Measurements from ENCODE around the gene MATCAP1.
A peak's percentile ranks its signal among the peaks of the same experiment; 100 is the strongest.

MATCAP1 gene

DNA sequence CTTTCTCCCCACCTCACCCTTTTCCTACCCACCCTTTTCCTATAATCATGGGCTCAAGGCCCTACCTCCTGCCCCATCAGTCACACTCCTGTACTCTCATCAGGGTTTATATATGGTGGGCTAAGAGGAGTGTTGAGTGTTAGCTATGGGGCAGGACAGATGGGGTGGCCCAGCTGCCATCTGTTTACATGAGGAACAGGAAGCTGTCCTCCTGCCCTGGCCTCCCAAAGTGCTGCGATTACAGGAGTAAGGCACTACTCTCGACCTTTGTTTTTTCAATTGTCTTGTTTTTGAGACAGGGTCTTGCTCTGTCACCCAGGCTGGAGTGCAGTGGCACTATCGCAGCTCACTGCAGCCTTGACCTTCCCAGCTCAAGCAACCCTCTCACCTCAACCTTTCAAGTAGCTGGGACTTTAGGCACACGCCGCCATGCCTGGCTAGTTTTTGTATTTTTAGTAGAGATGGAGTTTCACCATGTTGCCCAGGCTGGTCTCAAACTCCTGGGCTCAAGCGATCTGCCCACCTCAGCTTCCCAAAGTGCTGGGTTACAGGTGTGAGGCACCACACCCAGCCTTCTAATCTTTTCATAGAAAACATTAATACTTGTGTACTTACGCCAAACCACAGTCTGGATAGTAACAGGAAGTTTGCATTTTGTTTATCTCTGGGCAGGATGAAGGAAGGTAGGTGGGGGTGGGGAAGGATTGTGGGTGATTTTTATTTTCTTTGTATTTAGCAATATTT, 25.7 kb downstream of the MATCAP1 start:
- no peaks in the 10 kb centered on the region for H3K36me3 ChIP-seq (ENCODE audit: control insufficient read depth in 4 of 4, insufficient read depth in 4 of 4, low read length in 3 of 4)
- peaks cover 0 to 4% (median 0%) of the 10 kb centered on the region in 5 experiments for H3K9me3 ChIP-seq (ENCODE audit: control extremely low read depth in 1 of 5, control insufficient read depth in 4 of 5, insufficient read depth in 2 of 5, low read depth in 1 of 5, low read length in 4 of 5)
- DNase-seq = no peak
- peaks cover 6 to 39% (median 15%) of the 10 kb centered on the region in 5 experiments for H3K27me3 ChIP-seq (replicated peaks in 2 of 5; ENCODE audit: control insufficient read depth in 4 of 5, insufficient read depth in 5 of 5, low read length in 4 of 5)
- no peak overlapping the region for H3K27ac ChIP-seq (ENCODE audit: insufficient read depth in 1 of 2, low read depth in 1 of 2, low read length in 2 of 2, poor library complexity in 1 of 2, severe bottlenecking in 2 of 2)
- no peak overlapping the region for H3K4me3 ChIP-seq (ENCODE audit: control insufficient read depth in 1 of 7, extremely low read depth in 1 of 7, insufficient read depth in 4 of 7, low read depth in 2 of 7, low read length in 6 of 7)
- 94% methylated on average over 4 of the region's 7 CpGs for WGBS (ENCODE audit: insufficient coverage)
- H3K4me1 ChIP-seq (ENCODE audit: control extremely low read depth in 1 of 4, control insufficient read depth in 4 of 4, insufficient read depth in 4 of 4, low read length in 3 of 4) = peaks cover 3 to 56% (median 46%) of the 10 kb centered on the region in 4 experiments
- CTCF ChIA-PET = interaction anchor here (0.7 to 5.3 kb wide), 21 partner anchors 11 to 196 kb away, joined by 3 to 65 read pairs (median 4); partner anchors contain the start of gene NOL3
- POLR2A ChIA-PET = interaction anchor here (1.7 kb wide), 1 partner anchor 144 kb away, joined by 3 read pairs; no protein-coding TSS in a partner anchor

DNA sequence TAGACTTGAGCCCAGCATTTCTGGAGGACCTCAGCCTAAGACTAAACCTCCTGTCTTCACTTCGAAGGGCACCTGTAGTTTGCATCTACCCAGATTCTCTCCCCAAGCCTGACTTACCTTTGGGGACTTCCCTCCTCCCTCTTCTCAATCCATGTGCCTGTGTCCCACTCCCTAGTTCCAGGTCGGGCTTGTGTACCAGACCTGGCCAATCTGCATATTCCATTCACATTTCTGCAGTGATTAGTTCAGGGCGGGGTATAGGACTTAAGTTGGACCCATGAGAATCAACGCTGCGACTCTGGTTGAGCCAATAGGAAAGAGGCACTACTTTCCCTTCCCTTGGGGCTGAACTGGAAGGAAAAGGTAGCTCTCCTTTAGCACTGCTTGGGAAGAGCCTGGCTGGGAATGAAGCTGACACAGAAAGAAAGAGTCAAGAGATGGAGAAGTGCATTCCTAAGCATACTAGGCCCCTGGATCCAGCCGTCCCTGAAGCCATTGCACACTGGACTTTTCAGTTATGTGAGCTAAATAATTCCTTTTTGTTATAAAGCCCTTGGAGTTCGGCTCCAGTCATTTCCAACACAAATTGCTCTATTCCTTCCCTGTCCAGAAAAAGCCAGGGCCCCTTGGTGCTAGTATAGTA, 26.5 kb downstream of the MATCAP1 start:
- no peak for DNase-seq
- POLR2A ChIA-PET = interaction anchor here (1.7 kb wide), 1 partner anchor 144 kb away, joined by 3 read pairs; no protein-coding TSS in a partner anchor
- WGBS (ENCODE audit: insufficient coverage) = 93% methylated on average over 5 of the region's 7 CpGs
- H3K9me3 ChIP-seq (ENCODE audit: control extremely low read depth in 1 of 5, control insufficient read depth in 4 of 5, insufficient read depth in 2 of 5, low read depth in 1 of 5, low read length in 4 of 5) = peaks cover 0 to 4% (median 0%) of the 10 kb centered on the region in 5 experiments
- peaks cover under 1 to 31% (median 12%) of the 10 kb centered on the region in 5 experiments for H3K27me3 ChIP-seq (replicated peaks in 2 of 5; ENCODE audit: control insufficient read depth in 4 of 5, insufficient read depth in 5 of 5, low read length in 4 of 5)
- peaks cover 3 to 49% (median 38%) of the 10 kb centered on the region in 4 experiments for H3K4me1 ChIP-seq (ENCODE audit: control extremely low read depth in 1 of 4, control insufficient read depth in 4 of 4, insufficient read depth in 4 of 4, low read length in 3 of 4)
- no peaks in the 10 kb centered on the region for H3K36me3 ChIP-seq (ENCODE audit: control insufficient read depth in 4 of 4, insufficient read depth in 4 of 4, low read length in 3 of 4)
- H3K4me3 ChIP-seq (ENCODE audit: control insufficient read depth in 1 of 7, extremely low read depth in 1 of 7, insufficient read depth in 4 of 7, low read depth in 2 of 7, low read length in 6 of 7) = no peak overlapping the region
- H3K27ac ChIP-seq (ENCODE audit: insufficient read depth in 1 of 2, low read depth in 1 of 2, low read length in 2 of 2, poor library complexity in 1 of 2, severe bottlenecking in 2 of 2) = no peak overlapping the region
- CTCF ChIA-PET = interaction anchor here (0.7 to 5.3 kb wide), 20 partner anchors 12 to 195 kb away, joined by 3 to 65 read pairs (median 3); partner anchors contain the start of gene NOL3

- WGBS (ENCODE audit: insufficient coverage) = 86% methylated on average over 10 of the region's 15 CpGs
- H3K27me3 ChIP-seq (replicated peaks in 2 of 5; ENCODE audit: control insufficient read depth in 4 of 5, insufficient read depth in 5 of 5, low read length in 4 of 5) = peaks cover 0 to 24% (median 6%) of the 10 kb centered on the region in 5 experiments
- no peak overlapping the region for H3K4me3 ChIP-seq (ENCODE audit: control insufficient read depth in 1 of 7, extremely low read depth in 1 of 7, insufficient read depth in 4 of 7, low read depth in 2 of 7, low read length in 6 of 7)
- H3K4me1 ChIP-seq (ENCODE audit: control extremely low read depth in 1 of 4, control insufficient read depth in 4 of 4, insufficient read depth in 4 of 4, low read length in 3 of 4) = peaks cover 3 to 45% (median 34%) of the 10 kb centered on the region in 4 experiments
- no peak for DNase-seq
- POLR2A ChIA-PET = interaction anchor here (1.7 kb wide), 1 partner anchor 143 kb away, joined by 3 read pairs; no protein-coding TSS in a partner anchor
- H3K36me3 ChIP-seq (ENCODE audit: control insufficient read depth in 4 of 4, insufficient read depth in 4 of 4, low read length in 3 of 4) = no peaks in the 10 kb centered on the region
- CTCF ChIA-PET = interaction anchor here (0.8 to 6.1 kb wide), 14 partner anchors 12 to 202 kb away, joined by 3 to 65 read pairs (median 9); partner anchors contain the start of gene NOL3
- no peak overlapping the region for H3K27ac ChIP-seq (ENCODE audit: insufficient read depth in 1 of 2, low read depth in 1 of 2, low read length in 2 of 2, poor library complexity in 1 of 2, severe bottlenecking in 2 of 2)
- H3K9me3 ChIP-seq (ENCODE audit: control extremely low read depth in 1 of 5, control insufficient read depth in 4 of 5, insufficient read depth in 2 of 5, low read depth in 1 of 5, low read length in 4 of 5) = peaks cover 0 to 4% (median 0%) of the 10 kb centered on the region in 5 experiments
Measured at GRCh38 chr16:67156143-67156844, 27.5 kb downstream of the MATCAP1 start.

DNA sequence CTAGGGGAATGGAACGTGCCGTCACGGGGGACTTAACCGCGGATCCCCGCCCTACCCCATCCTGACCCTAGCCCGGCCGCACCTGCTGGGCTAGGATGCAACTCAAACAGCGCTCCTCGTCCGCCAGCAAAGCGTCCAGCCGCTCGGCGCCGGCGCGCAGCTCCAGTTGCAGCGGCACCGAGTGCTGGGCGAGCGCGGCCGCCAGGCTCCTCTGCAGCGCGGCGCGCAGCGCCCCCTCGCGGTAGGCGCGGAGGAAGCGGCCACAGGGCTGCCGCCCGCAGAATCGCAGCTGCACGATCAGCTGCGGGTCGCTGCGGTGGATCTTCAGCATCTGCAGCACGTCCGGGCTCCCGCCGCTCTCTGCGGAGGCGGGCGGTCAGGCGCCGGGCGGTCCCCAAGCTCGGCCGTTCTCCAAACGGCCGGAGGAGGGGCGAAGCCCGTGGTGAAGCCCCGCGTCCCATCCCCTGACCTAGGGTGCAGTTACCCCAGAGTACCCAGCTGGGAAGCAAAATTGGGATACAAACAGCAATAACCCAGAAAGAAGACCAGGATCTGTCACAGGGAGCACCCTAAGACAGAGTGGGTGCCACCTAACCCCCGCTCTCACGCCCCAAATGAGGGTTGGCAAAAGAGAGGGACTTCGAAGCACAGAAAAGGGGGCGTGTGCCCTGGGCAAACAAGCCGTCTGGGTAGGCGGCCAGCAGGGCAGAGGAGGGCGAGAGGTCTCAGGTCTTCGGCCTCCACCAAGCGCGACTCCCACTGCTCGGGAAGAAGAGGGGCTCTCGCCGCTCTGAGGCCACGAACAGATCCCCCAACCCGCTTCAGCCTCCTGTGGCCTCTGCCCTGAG, 28.2 kb downstream of the MATCAP1 start:
- Histone ChIP-seq H3K27me3 (replicated peaks in 2 of 5; ENCODE audit: control insufficient read depth in 4 of 5, insufficient read depth in 5 of 5, low read length in 4 of 5) (peaks cover 0 to 21% (median 6%) of the 10 kb centered on the region in 5 experiments), H3K36me3 (ENCODE audit: control insufficient read depth in 4 of 4, insufficient read depth in 4 of 4, low read length in 3 of 4) (no peaks in the 10 kb centered on the region), H3K27ac (ENCODE audit: insufficient read depth in 1 of 2, low read depth in 1 of 2, low read length in 2 of 2, poor library complexity in 1 of 2, severe bottlenecking in 2 of 2) (no peak overlapping the region), H3K4me3 (ENCODE audit: control insufficient read depth in 1 of 7, extremely low read depth in 1 of 7, insufficient read depth in 4 of 7, low read depth in 2 of 7, low read length in 6 of 7) (peak overlapping the region in 4 of 7 experiments; percentile 1 to 49 (median 46)), H3K9me3 (ENCODE audit: control extremely low read depth in 1 of 5, control insufficient read depth in 4 of 5, insufficient read depth in 2 of 5, low read depth in 1 of 5, low read length in 4 of 5) (peaks cover 0 to 4% (median 0%) of the 10 kb centered on the region in 5 experiments), H3K4me1 (ENCODE audit: control extremely low read depth in 1 of 4, control insufficient read depth in 4 of 4, insufficient read depth in 4 of 4, low read length in 3 of 4) (peaks cover 3 to 43% (median 33%) of the 10 kb centered on the region in 4 experiments)
- peak; percentile 74 to 87 (median 82) for DNase-seq
- WGBS (ENCODE audit: insufficient coverage) = 12% methylated on average over 53 of the region's 74 CpGs
- ChIA-PET CTCF (interaction anchor here (0.8 to 6.1 kb wide), 26 partner anchors 10 to 208 kb away, joined by 3 to 65 read pairs (median 5); partner anchors contain the start of genes CES3, HSF4 and NOL3), POLR2A (interaction anchor here (0.8 kb wide), 1 partner anchor 16 kb away, joined by 4 read pairs; no protein-coding TSS in a partner anchor)

DNA sequence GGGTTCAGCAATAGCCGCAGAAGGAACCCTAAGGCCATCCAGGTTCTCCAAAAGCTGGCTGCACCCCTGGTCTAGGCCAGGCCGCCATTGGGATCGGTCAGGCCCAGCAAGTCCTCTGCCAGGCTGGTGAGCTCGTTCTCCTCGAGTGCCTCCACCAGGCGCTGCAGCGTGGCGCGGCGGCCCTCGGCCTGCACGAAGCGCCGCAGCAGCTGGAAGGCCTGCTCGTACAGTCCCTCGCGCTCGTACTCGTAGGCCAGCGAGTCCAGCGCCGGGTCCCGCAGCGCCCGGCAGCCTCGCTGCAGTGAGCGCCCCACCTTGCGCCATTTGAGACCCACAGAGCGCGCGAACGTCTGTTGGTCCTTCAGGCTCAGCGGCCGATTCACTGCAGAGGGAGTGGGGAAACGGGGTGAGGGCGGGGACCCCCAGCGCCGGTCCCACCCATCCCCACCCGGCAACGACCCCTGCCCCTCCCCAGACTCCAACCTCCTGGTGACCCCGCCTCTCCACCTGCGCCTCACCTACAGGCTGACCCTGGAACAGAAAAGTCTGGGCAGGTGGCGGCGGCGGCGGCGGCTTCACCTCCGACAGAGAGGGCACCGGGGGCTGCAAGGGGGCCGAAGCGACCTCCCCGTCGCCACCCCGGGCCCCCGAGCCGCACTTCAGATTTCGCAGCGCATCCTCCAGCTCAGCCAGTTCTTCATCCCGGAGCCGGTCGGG, 29.0 kb downstream of the MATCAP1 start:
- no peak overlapping the region for H3K27ac ChIP-seq (ENCODE audit: insufficient read depth in 1 of 2, low read depth in 1 of 2, low read length in 2 of 2, poor library complexity in 1 of 2, severe bottlenecking in 2 of 2)
- H3K4me3 ChIP-seq (ENCODE audit: control insufficient read depth in 1 of 7, extremely low read depth in 1 of 7, insufficient read depth in 4 of 7, low read depth in 2 of 7, low read length in 6 of 7) = peak overlapping the region in 3 of 7 experiments; percentile 45 to 49 (median 46)
- no peak for DNase-seq
- H3K36me3 ChIP-seq (ENCODE audit: control insufficient read depth in 4 of 4, insufficient read depth in 4 of 4, low read length in 3 of 4) = no peaks in the 10 kb centered on the region
- H3K27me3 ChIP-seq (replicated peaks in 2 of 5; ENCODE audit: control insufficient read depth in 4 of 5, insufficient read depth in 5 of 5, low read length in 4 of 5) = peaks cover 0 to 25% (median 9%) of the 10 kb centered on the region in 5 experiments
- peaks cover 3 to 44% (median 30%) of the 10 kb centered on the region in 4 experiments for H3K4me1 ChIP-seq (ENCODE audit: control extremely low read depth in 1 of 4, control insufficient read depth in 4 of 4, insufficient read depth in 4 of 4, low read length in 3 of 4)
- POLR2A ChIA-PET = interaction anchor here (0.8 kb wide), 1 partner anchor 15 kb away, joined by 4 read pairs; no protein-coding TSS in a partner anchor
- 48% methylated on average over 47 of the region's 61 CpGs for WGBS (ENCODE audit: insufficient coverage)
- CTCF ChIA-PET = interaction anchor here (0.8 to 6.1 kb wide), 31 partner anchors 10 to 207 kb away, joined by 3 to 65 read pairs (median 5); partner anchors contain the start of genes CES3, CES4A, HSF4 and NOL3
- peaks cover 0 to 4% (median 0%) of the 10 kb centered on the region in 5 experiments for H3K9me3 ChIP-seq (ENCODE audit: control extremely low read depth in 1 of 5, control insufficient read depth in 4 of 5, insufficient read depth in 2 of 5, low read depth in 1 of 5, low read length in 4 of 5)

Data from common myeloid progenitor, CD34-positive (primary cell).